GM23248 (cell line): Measurements from ENCODE around the gene RAB3IL1.

Experiments
- EZH2 ChIP-seq: fragments of 200-600 bp; sonication (generic); IDR thresholded peaks from 2 replicates; pipeline ENCODE4 v1.6.1; 2018; ENCODE audit warnings: antibody characterized with exemption, mild to moderate bottlenecking; ENCODE audit not compliant: insufficient read depth, poor library complexity, severe bottlenecking
- EZH2phosphoT487 ChIP-seq: fragments of 200-600 bp; sonication (generic); IDR thresholded peaks from 2 replicates; pipeline ENCODE4 v1.6.1; 2018; ENCODE audit warnings: antibody characterized with exemption, moderate library complexity, mild to moderate bottlenecking, low read depth; ENCODE audit not compliant: insufficient read depth

DNA sequence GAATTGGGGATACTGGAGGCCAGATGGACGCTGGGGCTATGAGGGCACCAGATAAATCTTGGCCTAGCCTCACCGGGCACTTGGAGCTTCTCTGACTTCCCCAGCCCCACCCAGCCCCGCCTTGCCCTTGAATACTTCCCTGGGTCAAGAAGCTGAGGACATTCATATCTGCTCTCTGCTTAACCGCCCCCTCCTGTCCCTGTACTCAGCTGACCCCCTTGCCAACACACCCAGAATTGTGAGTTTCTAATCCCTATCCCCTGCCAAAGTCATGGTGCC is 48.0 kb downstream of the RAB3IL1 start:
- TF ChIP-seq EZH2 (no peak), EZH2phosphoT487 (no peak)
